ENCODE results near the gene RORC.
"Not testable (repeated sequence)": the region's sequence is repeated elsewhere in the genome, so short reads cannot be mapped to it uniquely, and the experiment has no call there.

RORC gene

DNA sequence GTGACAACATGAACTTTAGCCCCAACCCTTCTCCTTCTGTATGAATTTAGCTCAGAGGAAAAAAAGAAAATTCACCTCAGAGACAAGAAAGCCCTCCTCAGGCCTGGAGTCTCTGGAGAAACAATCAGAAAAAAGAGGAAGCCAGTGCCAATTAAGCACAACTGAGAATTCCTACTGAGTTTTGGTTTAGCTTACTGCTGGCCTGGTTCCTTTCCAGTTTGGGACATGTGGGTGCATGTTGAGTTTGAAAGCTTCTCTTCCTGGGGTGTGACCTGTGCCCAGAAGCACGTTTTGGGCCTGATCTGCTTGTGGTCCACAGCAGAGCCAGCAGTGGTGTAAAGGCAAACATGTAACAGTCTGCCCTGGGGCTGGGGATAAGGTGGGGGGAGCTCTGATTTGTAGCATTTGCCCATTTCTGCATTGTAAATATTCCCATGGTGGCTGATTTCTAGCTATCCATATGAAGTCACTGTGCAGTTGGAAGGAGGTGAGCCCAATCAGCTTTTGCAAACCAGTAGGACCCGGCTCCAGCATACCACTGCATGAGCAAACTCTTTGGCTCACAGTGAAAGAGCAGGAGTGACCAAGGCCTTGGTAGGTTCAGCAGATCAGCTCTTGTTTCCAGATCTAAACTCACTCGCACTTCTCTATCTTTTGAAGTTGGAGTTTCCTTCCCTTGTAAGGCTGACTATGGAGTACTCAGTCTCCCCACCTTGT lies 26.6 kb upstream of the RORC start:
- WGBS, result 78% methylated on average over 3 of the region's 3 CpGs
- H3K4me1 ChIP-seq (ENCODE audit: control insufficient read depth, insufficient read depth, low read depth, low read length), result no peaks in the 10 kb centered on the region
- no peak overlapping the region for H4K91ac ChIP-seq (ENCODE audit: low read length)

DNA sequence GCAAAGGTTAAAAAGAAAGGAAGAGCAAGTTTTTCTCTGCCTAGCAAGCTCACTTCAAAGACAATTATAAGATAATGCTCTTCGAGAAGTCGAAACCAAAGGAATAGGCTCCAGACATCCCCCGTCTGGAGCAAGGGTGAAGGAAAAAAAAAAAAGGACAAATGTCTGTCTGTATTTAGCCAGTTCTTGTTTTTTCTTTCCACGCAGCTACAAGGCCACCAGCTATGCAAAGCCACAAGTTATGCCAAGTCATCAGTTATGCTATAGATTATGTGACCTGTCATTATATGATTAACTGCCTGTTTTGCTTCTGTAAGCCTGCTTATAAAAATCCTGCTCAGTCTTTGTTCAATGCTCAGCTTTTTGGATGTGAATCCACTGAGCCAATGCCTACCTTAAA lies 24.3 kb upstream of the RORC start:
- Histone ChIP-seq H3K14ac (ENCODE audit: low read length in 2 of 2) (no peak overlapping the region), H2AK5ac (ENCODE audit: low read length, severe bottlenecking) (no peak overlapping the region), H4K91ac (ENCODE audit: low read length) (no peak overlapping the region), H2BK120ac (ENCODE audit: low read depth, low read length) (no peak overlapping the region), H3K18ac (ENCODE audit: low read depth in 1 of 2, low read length in 2 of 2) (no peak overlapping the region), H3K36me3 (ENCODE audit: control insufficient read depth in 1 of 2, insufficient read depth in 2 of 2, low read depth in 1 of 2, low read length in 2 of 2) (no peaks in the 10 kb centered on the region), H3K4me2 (ENCODE audit: low read length, poor library complexity, severe bottlenecking) (no peak overlapping the region), H2BK12ac (ENCODE audit: low read length in 2 of 2) (no peak overlapping the region), H3K4me3 (ENCODE audit: insufficient read depth in 1 of 2, low read depth in 1 of 2, low read length in 2 of 2) (no peak overlapping the region), H3K4me1 (ENCODE audit: control insufficient read depth, insufficient read depth, low read depth, low read length) (no peaks in the 10 kb centered on the region), H3K79me1 (replicated peaks; ENCODE audit: low read length, poor library complexity, severe bottlenecking) (no peaks in the 10 kb centered on the region), H2BK15ac (ENCODE audit: low read depth, poor library complexity, severe bottlenecking) (no peak overlapping the region), H3K27ac (ENCODE audit: low read length, poor library complexity, severe bottlenecking) (no peak overlapping the region), H4K8ac (ENCODE audit: low read length) (no peak overlapping the region), H2BK5ac (ENCODE audit: low read depth, low read length, poor library complexity, severe bottlenecking) (no peak overlapping the region), H3K27me3 (ENCODE audit: control insufficient read depth in 1 of 2, insufficient read depth in 1 of 2, low read length in 2 of 2) (peaks cover 26 to 30% of the 10 kb centered on the region in 2 experiments), H3K9me3 (ENCODE audit: control insufficient read depth, low read length) (no peaks in the 10 kb centered on the region), H3K9ac (ENCODE audit: low read length) (peak overlapping the region; percentile 67), H3K4ac (ENCODE audit: low read depth in 1 of 2, low read length in 2 of 2) (no peak overlapping the region), H2AFZ (ENCODE audit: low read depth, low read length) (no peak overlapping the region), H3K23ac (ENCODE audit: low read length in 2 of 2) (no peak overlapping the region)
- DNase-seq, result no peak
- WGBS, result 22% methylated on average over 3 of the region's 4 CpGs

More for the DNA sequence above, 26.6 kb upstream of the RORC start:
- H3K79me1 ChIP-seq (replicated peaks; ENCODE audit: low read length, poor library complexity, severe bottlenecking), result no peaks in the 10 kb centered on the region
- peaks cover 4 to 23% of the 10 kb centered on the region in 2 experiments for H3K27me3 ChIP-seq (ENCODE audit: control insufficient read depth in 1 of 2, insufficient read depth in 1 of 2, low read length in 2 of 2)
- no peak overlapping the region for H2BK12ac ChIP-seq (ENCODE audit: low read length in 2 of 2)
- no peak overlapping the region for H3K9ac ChIP-seq (ENCODE audit: low read length)
- no peak overlapping the region for H2BK5ac ChIP-seq (ENCODE audit: low read depth, low read length, poor library complexity, severe bottlenecking)
- no peak overlapping the region for H3K4ac ChIP-seq (ENCODE audit: low read depth in 1 of 2, low read length in 2 of 2)
- no peaks in the 10 kb centered on the region for H3K9me3 ChIP-seq (ENCODE audit: control insufficient read depth, low read length)
- no peak overlapping the region for H2BK15ac ChIP-seq (ENCODE audit: low read depth, poor library complexity, severe bottlenecking)
- H3K4me3 ChIP-seq (ENCODE audit: insufficient read depth in 1 of 2, low read depth in 1 of 2, low read length in 2 of 2), result no peak overlapping the region
- H3K23ac ChIP-seq (ENCODE audit: low read length in 2 of 2), result no peak overlapping the region
- H3K4me2 ChIP-seq (ENCODE audit: low read length, poor library complexity, severe bottlenecking), result no peak overlapping the region
- no peak overlapping the region for H2AK5ac ChIP-seq (ENCODE audit: low read length, severe bottlenecking)
- no peak overlapping the region for H3K14ac ChIP-seq (ENCODE audit: low read length in 2 of 2)
- H3K36me3 ChIP-seq (ENCODE audit: control insufficient read depth in 1 of 2, insufficient read depth in 2 of 2, low read depth in 1 of 2, low read length in 2 of 2), result no peaks in the 10 kb centered on the region
- DNase-seq, result no peak
- H3K27ac ChIP-seq (ENCODE audit: low read length, poor library complexity, severe bottlenecking), result no peak overlapping the region
- H4K8ac ChIP-seq (ENCODE audit: low read length), result no peak overlapping the region
- no peak overlapping the region for H2AFZ ChIP-seq (ENCODE audit: low read depth, low read length)
- H2BK120ac ChIP-seq (ENCODE audit: low read depth, low read length), result no peak overlapping the region
- no peak overlapping the region for H3K18ac ChIP-seq (ENCODE audit: low read depth in 1 of 2, low read length in 2 of 2)

DNA sequence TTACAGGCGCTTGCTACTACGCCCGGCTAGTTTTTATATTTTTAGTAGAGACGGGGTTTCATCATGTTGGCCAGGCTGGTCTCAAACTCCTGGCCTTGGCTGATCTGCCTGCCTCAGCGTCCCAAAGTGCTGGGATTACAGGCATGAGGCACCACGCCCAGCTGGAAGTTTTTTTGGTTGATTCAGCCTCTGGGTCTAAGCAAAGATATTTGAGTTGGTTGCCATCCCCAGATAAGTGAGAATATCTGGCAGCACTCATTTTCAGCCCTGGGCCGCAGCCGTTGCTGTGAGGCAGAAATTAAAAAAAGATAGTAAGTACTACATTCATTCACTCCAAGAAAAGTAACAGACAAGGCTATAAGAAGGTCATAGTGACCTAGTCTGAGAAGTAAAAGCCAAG lies 23.9 kb upstream of the RORC start:
- H3K18ac ChIP-seq (ENCODE audit: low read depth in 1 of 2, low read length in 2 of 2); H3K4me3 ChIP-seq (ENCODE audit: insufficient read depth in 1 of 2, low read depth in 1 of 2, low read length in 2 of 2); H2BK12ac ChIP-seq (ENCODE audit: low read length in 2 of 2); H4K91ac ChIP-seq (ENCODE audit: low read length); H2AFZ ChIP-seq (ENCODE audit: low read depth, low read length); H3K4me1 ChIP-seq (ENCODE audit: control insufficient read depth, insufficient read depth, low read depth, low read length); H3K9me3 ChIP-seq (ENCODE audit: control insufficient read depth, low read length); H2BK5ac ChIP-seq (ENCODE audit: low read depth, low read length, poor library complexity, severe bottlenecking); H3K14ac ChIP-seq (ENCODE audit: low read length in 2 of 2); H3K36me3 ChIP-seq (ENCODE audit: control insufficient read depth in 1 of 2, insufficient read depth in 2 of 2, low read depth in 1 of 2, low read length in 2 of 2); H3K4ac ChIP-seq (ENCODE audit: low read depth in 1 of 2, low read length in 2 of 2); H2BK120ac ChIP-seq (ENCODE audit: low read depth, low read length); H3K23ac ChIP-seq (ENCODE audit: low read length in 2 of 2); H2BK15ac ChIP-seq (ENCODE audit: low read depth, poor library complexity, severe bottlenecking); H2AK5ac ChIP-seq (ENCODE audit: low read length, severe bottlenecking); H3K4me2 ChIP-seq (ENCODE audit: low read length, poor library complexity, severe bottlenecking); H3K27ac ChIP-seq (ENCODE audit: low read length, poor library complexity, severe bottlenecking); H3K79me1 ChIP-seq (replicated peaks; ENCODE audit: low read length, poor library complexity, severe bottlenecking); DNase-seq; H4K8ac ChIP-seq (ENCODE audit: low read length): not testable (repeated sequence)
- H3K27me3 ChIP-seq (ENCODE audit: control insufficient read depth in 1 of 2, insufficient read depth in 1 of 2, low read length in 2 of 2), result peaks cover 30 to 32% of the 10 kb centered on the region in 2 experiments
- H3K9ac ChIP-seq (ENCODE audit: low read length), result peak overlapping the region; percentile 67
- 88% methylated on average over 6 of the region's 8 CpGs for WGBS

DNA sequence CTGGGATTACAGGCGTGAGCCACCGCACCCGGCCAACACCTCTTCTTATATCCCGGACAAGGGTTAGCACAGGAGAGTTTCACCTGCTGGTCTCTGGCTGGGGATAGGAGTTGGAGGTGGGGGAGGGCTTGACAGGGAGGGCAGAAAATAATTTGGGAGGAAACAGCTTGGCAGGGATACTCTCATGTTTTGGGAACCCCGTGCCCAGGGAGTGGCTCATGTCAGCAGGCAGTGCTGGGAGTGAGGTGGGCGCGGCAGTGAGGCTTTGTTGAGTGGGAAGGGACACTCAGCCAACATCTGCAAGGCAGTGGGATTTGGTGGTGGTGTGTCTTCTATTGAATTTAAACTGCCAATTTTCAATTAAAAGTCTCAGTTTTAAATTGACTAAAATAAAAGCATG lies 23.1 kb upstream of the RORC start:
- H2AFZ ChIP-seq (ENCODE audit: low read depth, low read length), result no peak overlapping the region
- H4K91ac ChIP-seq (ENCODE audit: low read length), result no peak overlapping the region
- no peak overlapping the region for H3K4me2 ChIP-seq (ENCODE audit: low read length, poor library complexity, severe bottlenecking)
- H2BK15ac ChIP-seq (ENCODE audit: low read depth, poor library complexity, severe bottlenecking), result no peak overlapping the region
- H3K4me3 ChIP-seq (ENCODE audit: insufficient read depth in 1 of 2, low read depth in 1 of 2, low read length in 2 of 2), result no peak overlapping the region
- no peak overlapping the region for H3K9ac ChIP-seq (ENCODE audit: low read length)
- WGBS, result 88% methylated on average over 7 of the region's 7 CpGs
- no peaks in the 10 kb centered on the region for H3K79me1 ChIP-seq (replicated peaks; ENCODE audit: low read length, poor library complexity, severe bottlenecking)
- H3K36me3 ChIP-seq (ENCODE audit: control insufficient read depth in 1 of 2, insufficient read depth in 2 of 2, low read depth in 1 of 2, low read length in 2 of 2), result no peaks in the 10 kb centered on the region
- no peak overlapping the region for H3K23ac ChIP-seq (ENCODE audit: low read length in 2 of 2)
- no peak overlapping the region for H3K14ac ChIP-seq (ENCODE audit: low read length in 2 of 2)
- H3K9me3 ChIP-seq (ENCODE audit: control insufficient read depth, low read length), result no peaks in the 10 kb centered on the region
- no peak overlapping the region for H2BK12ac ChIP-seq (ENCODE audit: low read length in 2 of 2)
- H2BK5ac ChIP-seq (ENCODE audit: low read depth, low read length, poor library complexity, severe bottlenecking), result no peak overlapping the region
- no peak for DNase-seq
- H3K18ac ChIP-seq (ENCODE audit: low read depth in 1 of 2, low read length in 2 of 2), result no peak overlapping the region
- H3K4me1 ChIP-seq (ENCODE audit: control insufficient read depth, insufficient read depth, low read depth, low read length), result no peaks in the 10 kb centered on the region
- no peak overlapping the region for H2BK120ac ChIP-seq (ENCODE audit: low read depth, low read length)
- no peak overlapping the region for H3K27ac ChIP-seq (ENCODE audit: low read length, poor library complexity, severe bottlenecking)
- peaks cover 32 to 38% of the 10 kb centered on the region in 2 experiments for H3K27me3 ChIP-seq (ENCODE audit: control insufficient read depth in 1 of 2, insufficient read depth in 1 of 2, low read length in 2 of 2)
- H3K4ac ChIP-seq (ENCODE audit: low read depth in 1 of 2, low read length in 2 of 2), result no peak overlapping the region
- H2AK5ac ChIP-seq (ENCODE audit: low read length, severe bottlenecking), result no peak overlapping the region
- H4K8ac ChIP-seq (ENCODE audit: low read length), result no peak overlapping the region
